ENCODE results near the gene MAB21L3.

- no peak for TF ChIP-seq CTCF (IDR thresholded peaks at IDR 0.05; ENCODE audit: low read length)
- no peak for TF ChIP-seq EZH2 (optimal IDR thresholded peaks at IDR 0.05; ENCODE audit: low read depth, low read length)
- no peak for TF ChIP-seq EZH2phosphoT487 (IDR thresholded peaks at IDR 0.05; ENCODE audit: low read length)
These were observed 3.8 kb upstream of the MAB21L3 start for GRCh38 chr1:116107371-116107770.

All from MM.1S (cell line).